Breast epithelium (tissue), 3 donors: Measurements from ENCODE around the gene TBC1D14.

Experiments used
- CTCF ChIP-seq, 3 donors: fragments of 450-650 bp; IDR thresholded peaks; one replicate each; pipeline ENCODE4 v1.5.1; 2016 to 2017; ENCODE audit warnings: antibody characterized with exemption in 3 of 3, mild to moderate bottlenecking in 3 of 3, moderate library complexity in 3 of 3
- POLR2A ChIP-seq: fragments of 450-650 bp; IDR thresholded peaks from one replicate; pipeline ENCODE4 v1.6.1; 2016; ENCODE audit warnings: antibody characterized with exemption, mild to moderate bottlenecking, moderate library complexity
- POLR2AphosphoS5 ChIP-seq, 3 donors: sonication (generic); formaldehyde crosslinking; IDR thresholded peaks; one replicate each; pipeline ENCODE4 v1.6.1; 2017; ENCODE audit warnings: antibody characterized with exemption in 3 of 3

- TF ChIP-seq CTCF (IDR thresholded peaks at IDR 0.05) (no peak), POLR2A (no peak), POLR2AphosphoS5 (IDR thresholded peaks at IDR 0.05) (no peak)
Measured at GRCh38 chr4:7049739-7050138, 140.1 kb downstream of the TBC1D14 start.
